GM19099 (cell line): ENCODE data around the gene TSPAN16.
A peak's percentile ranks its signal among the peaks of the same experiment; 100 is the strongest.

Experiments used
- POLR2A ChIP-seq: IDR thresholded peaks from 3 replicates; pipeline ENCODE4 v1.6.1; 2011; ENCODE audit warnings: low read depth; ENCODE audit not compliant: insufficient read length; ENCODE audit errors: extremely low read depth

TSPAN16 gene

GRCh38 chr19:11323601-11324078 is 27.7 kb downstream of the TSPAN16 start:
- TF ChIP-seq POLR2A, result no peak

GRCh38 chr19:11324079-11324661 is 28.2 kb downstream of the TSPAN16 start:
- TF ChIP-seq POLR2A, result peak; percentile 15

- no peak for TF ChIP-seq POLR2A
Observed at GRCh38 chr19:11324748-11325389, 28.9 kb downstream of the TSPAN16 start.

- TF ChIP-seq POLR2A, result no peak
Observed at GRCh38 chr19:11325544-11325943, 29.6 kb downstream of the TSPAN16 start.

- TF ChIP-seq POLR2A, result no peak
Observed at GRCh38 chr19:11330127-11330526, 34.2 kb downstream of the TSPAN16 start.

GRCh38 chr19:11331502-11331901 is 35.5 kb downstream of the TSPAN16 start:
- TF ChIP-seq POLR2A, result no peak

GRCh38 chr19:11332822-11333221 is 36.9 kb downstream of the TSPAN16 start:
- no peak for TF ChIP-seq POLR2A

GRCh38 chr19:11335449-11336146 is 39.6 kb downstream of the TSPAN16 start:
- TF ChIP-seq POLR2A, result no peak

- TF ChIP-seq POLR2A, result no peak
Observed at GRCh38 chr19:11337080-11337479, 41.1 kb downstream of the TSPAN16 start.

- no peak for TF ChIP-seq POLR2A
Observed at GRCh38 chr19:11338121-11338520, 42.2 kb downstream of the TSPAN16 start.

GRCh38 chr19:11338569-11339253 is 42.8 kb downstream of the TSPAN16 start:
- TF ChIP-seq POLR2A, result no peak

- peak; percentile 71 for TF ChIP-seq POLR2A
Observed at GRCh38 chr19:11339254-11340098, 43.5 kb downstream of the TSPAN16 start, which contains the start of gene RAB3D. RAB3D (minus strand) TSS chr19:11339657; CDS start chr19:11337399, 2,258 bp downstream.

- TF ChIP-seq POLR2A, result no peak
Observed at GRCh38 chr19:11342429-11342828, 46.5 kb downstream of the TSPAN16 start.

GRCh38 chr19:11345122-11345803 is 49.3 kb downstream of the TSPAN16 start:
- TF ChIP-seq POLR2A, result no peak
